Suprapubic skin (tissue), 4 donors: ENCODE measurements around the gene GSTT2B. TPM values are rescaled to one million over a fixed set of nuclear protein-coding genes. Genes with fewer than 3 reads are reported as not detected.
A peak's percentile ranks its signal among the peaks of the same experiment; 100 is the strongest.
"Not testable (repeated sequence)": the region's sequence is repeated elsewhere in the genome, so short reads cannot be mapped to it uniquely, and the experiment has no call there.

ENCODE experiments used
- DNase-seq, 2 donors: peaks; one replicate each; pipeline ENCODE4 v3.0.0-alpha.2; 2019; ENCODE audit warnings: low spot score in 2 of 2
- H3K27ac ChIP-seq: fragments of 200-600 bp; sonication (generic); one replicate; pipeline ENCODE4 v1.5.1; 2019
- H3K27me3 ChIP-seq: fragments of 200-600 bp; sonication (generic); one replicate; pipeline ENCODE4 v1.5.1; 2019
- H3K36me3 ChIP-seq: fragments of 200-600 bp; sonication (generic); one replicate; pipeline ENCODE4 v1.5.1; 2019
- H3K4me1 ChIP-seq: fragments of 200-600 bp; sonication (generic); one replicate; pipeline ENCODE4 v1.5.1; 2019
- H3K4me3 ChIP-seq: fragments of 200-600 bp; sonication (generic); one replicate; pipeline ENCODE4 v1.5.1; 2019; ENCODE audit warnings: mild to moderate bottlenecking
- H3K9me3 ChIP-seq: fragments of 200-600 bp; sonication (generic); one replicate; pipeline ENCODE4 v1.5.1; 2019
- CTCF ChIP-seq, 2 donors: fragments of 200-600 bp in 1 of 2; fragments of 450-650 bp in 1 of 2; sonication (generic) in 1 of 2; IDR thresholded peaks; one replicate each; pipeline ENCODE4 v1.5.1; 2016 to 2019; ENCODE audit warnings: antibody characterized with exemption in 2 of 2, mild to moderate bottlenecking in 1 of 2, moderate library complexity in 1 of 2
- EP300 ChIP-seq: sonication (generic); formaldehyde crosslinking; IDR thresholded peaks from one replicate; pipeline ENCODE4 v1.6.1; 2017; ENCODE audit warnings: antibody characterized with exemption
- POLR2A ChIP-seq, 2 donors: fragments of 450-650 bp; IDR thresholded peaks; one replicate each; pipeline ENCODE4 v1.6.1; 2017; ENCODE audit warnings: antibody characterized with exemption in 2 of 2, mild to moderate bottlenecking in 2 of 2, moderate library complexity in 2 of 2
- POLR2AphosphoS5 ChIP-seq, 3 donors: sonication (generic); formaldehyde crosslinking; IDR thresholded peaks; one replicate each; pipeline ENCODE4 v1.6.1; 2017; ENCODE audit warnings: antibody characterized with exemption in 3 of 3
- WGBS: methylation state at CpG from one replicate; pipeline ENCODE4 v1.1.5; 2018; 5-methylcytosine and 5-hydroxymethylcytosine counted together
- total RNA-seq, 4 donors: library from RNA; depleted of rRNA; stranded (reverse); fragments of >200 nt; gene quantifications; one replicate each; pipeline ENCODE4 v1.1.0, GENCODE V29; 2016

Gene GSTT2B
- total RNA-seq, 4 donors from 2014 or later, result 3.2 to 13.5 (median 6.7) TPM

DNA sequence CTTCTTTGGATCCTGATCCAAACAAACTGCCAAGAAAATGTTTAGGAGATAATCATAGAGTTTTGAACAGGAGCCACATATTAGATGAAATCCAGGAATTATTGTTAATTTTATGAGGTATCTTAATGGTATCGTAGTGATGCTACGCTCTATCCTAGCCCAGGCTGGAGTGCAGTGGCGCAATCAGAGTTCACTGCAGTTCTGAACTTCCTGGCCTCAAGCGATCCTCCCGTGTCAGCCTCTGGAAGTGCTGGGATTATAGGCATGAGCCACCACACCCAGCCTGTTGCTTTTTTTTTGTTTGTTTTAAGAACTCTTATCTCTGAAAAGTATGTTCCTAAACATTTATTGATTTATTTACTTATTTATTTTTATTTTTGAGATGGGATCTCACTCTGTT lies 41.9 kb upstream of the GSTT2B start:
- TF ChIP-seq POLR2A (IDR thresholded peaks at IDR 0.05) (no peak), EP300 (no peak), CTCF (IDR thresholded peaks at IDR 0.05) (no peak), POLR2AphosphoS5 (IDR thresholded peaks at IDR 0.05) (no peak)
- DNase-seq, result no peak
- no peaks in the 10 kb centered on the region for H3K27me3 ChIP-seq
- H3K27ac ChIP-seq, result no peak overlapping the region
- no peaks in the 10 kb centered on the region for H3K36me3 ChIP-seq
- no peak overlapping the region for H3K4me3 ChIP-seq
- 60% methylated on average over 5 of the region's 5 CpGs for WGBS
- H3K4me1 ChIP-seq, result no peaks in the 10 kb centered on the region
- no peaks in the 10 kb centered on the region for H3K9me3 ChIP-seq

GRCh38 chr22:24002272-24002671 lies 41.3 kb upstream of the GSTT2B start:
- DNase-seq, result no peak
- no peaks in the 10 kb centered on the region for H3K4me1 ChIP-seq
- TF ChIP-seq POLR2A (IDR thresholded peaks at IDR 0.05) (no peak), CTCF (IDR thresholded peaks at IDR 0.05) (no peak), EP300 (no peak), POLR2AphosphoS5 (IDR thresholded peaks at IDR 0.05) (no peak)
- no peak overlapping the region for H3K4me3 ChIP-seq
- H3K27ac ChIP-seq, result no peak overlapping the region
- H3K27me3 ChIP-seq, result no peaks in the 10 kb centered on the region
- H3K36me3 ChIP-seq, result no peaks in the 10 kb centered on the region
- no peaks in the 10 kb centered on the region for H3K9me3 ChIP-seq
- WGBS, result 85% methylated on average over 10 of the region's 10 CpGs

DNA sequence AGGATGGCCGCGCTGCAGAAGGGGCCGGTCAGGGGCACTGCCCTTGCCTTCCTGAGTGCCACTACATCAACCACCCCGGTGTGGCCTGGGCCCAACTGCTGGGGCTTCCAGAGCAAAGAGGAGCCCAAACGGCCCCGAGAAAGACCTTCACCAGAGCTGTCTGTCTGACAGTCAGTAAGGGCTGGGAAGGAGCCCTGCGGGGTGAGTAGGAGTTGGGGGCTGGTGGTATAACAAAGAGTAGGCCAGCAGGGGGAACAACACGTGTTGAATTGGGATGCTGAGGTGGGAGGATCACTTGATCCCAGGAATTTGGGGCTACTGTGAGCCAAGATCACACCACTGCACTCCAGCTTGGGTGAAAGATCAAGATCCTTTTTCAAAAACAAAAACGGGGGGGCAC lies 40.3 kb upstream of the GSTT2B start:
- no peak for DNase-seq
- Histone ChIP-seq H3K27ac (no peak overlapping the region), H3K36me3 (no peaks in the 10 kb centered on the region), H3K4me3 (no peak overlapping the region), H3K27me3 (no peaks in the 10 kb centered on the region), H3K4me1 (no peaks in the 10 kb centered on the region), H3K9me3 (no peaks in the 10 kb centered on the region)
- peak in 1 of 2 donors; percentile 5 for TF ChIP-seq CTCF (IDR thresholded peaks at IDR 0.05)
- no peak for TF ChIP-seq POLR2AphosphoS5 (IDR thresholded peaks at IDR 0.05)
- TF ChIP-seq POLR2A (IDR thresholded peaks at IDR 0.05), result no peak
- WGBS, result 87% methylated on average over 9 of the region's 9 CpGs

GRCh38 chr22:23999779-24000178 lies 38.8 kb upstream of the GSTT2B start:
- DNase-seq, H3K36me3 ChIP-seq, H3K4me1 ChIP-seq, H3K27ac ChIP-seq, H3K27me3 ChIP-seq, H3K4me3 ChIP-seq, H3K9me3 ChIP-seq: not testable (repeated sequence)
- WGBS, result 83% methylated on average over 7 of the region's 7 CpGs

GRCh38 chr22:23997092-23997491 lies 36.1 kb upstream of the GSTT2B start:
- H3K36me3 ChIP-seq, result no peaks in the 10 kb centered on the region
- no peaks in the 10 kb centered on the region for H3K27me3 ChIP-seq
- no peak for DNase-seq
- TF ChIP-seq POLR2A (IDR thresholded peaks at IDR 0.05) (no peak), EP300 (no peak), POLR2AphosphoS5 (IDR thresholded peaks at IDR 0.05) (no peak)
- no peak overlapping the region for H3K4me3 ChIP-seq
- H3K9me3 ChIP-seq, result no peaks in the 10 kb centered on the region
- no peaks in the 10 kb centered on the region for H3K4me1 ChIP-seq
- H3K27ac ChIP-seq, result no peak overlapping the region
- WGBS, result 92% methylated on average over 3 of the region's 3 CpGs

GRCh38 chr22:23993581-23994177 lies 32.7 kb upstream of the GSTT2B start:
- not testable (repeated sequence) for H3K9me3 ChIP-seq, H3K36me3 ChIP-seq, H3K27ac ChIP-seq, H3K4me3 ChIP-seq, DNase-seq, H3K27me3 ChIP-seq, H3K4me1 ChIP-seq
- 66% methylated on average over 4 of the region's 4 CpGs for WGBS

DNA sequence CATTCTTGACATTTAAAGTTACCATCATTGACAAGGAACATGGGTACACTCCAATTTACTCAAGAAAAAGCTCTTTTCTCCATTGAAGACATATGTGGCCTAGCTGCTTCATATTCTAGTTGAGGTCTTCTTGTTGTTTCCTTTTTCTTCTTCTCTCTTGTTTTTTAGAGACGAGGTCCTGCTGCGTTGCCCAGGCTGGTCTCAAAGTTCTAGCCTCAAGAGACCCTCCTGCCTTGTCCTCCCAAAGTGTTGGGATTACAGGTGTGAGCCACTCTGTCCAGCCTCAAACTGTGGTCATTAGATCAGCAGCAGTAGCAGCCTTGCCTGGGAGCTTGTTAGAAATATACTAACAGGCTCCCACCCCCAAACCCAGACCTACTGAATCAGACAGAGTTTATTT lies 32.1 kb upstream of the GSTT2B start:
- H3K36me3 ChIP-seq, H3K27me3 ChIP-seq, H3K27ac ChIP-seq, H3K4me3 ChIP-seq, H3K9me3 ChIP-seq, H3K4me1 ChIP-seq, DNase-seq: not testable (repeated sequence)
- WGBS, result 84% methylated on average over 2 of the region's 2 CpGs

- H3K4me3 ChIP-seq, H3K27me3 ChIP-seq, H3K9me3 ChIP-seq, H3K36me3 ChIP-seq, H3K4me1 ChIP-seq, H3K27ac ChIP-seq, DNase-seq: not testable (repeated sequence)
- WGBS, result 77% methylated on average over 2 of the region's 3 CpGs
Observed at GRCh38 chr22:23989583-23990244, 28.7 kb upstream of the GSTT2B start.

- H3K4me3 ChIP-seq, H3K36me3 ChIP-seq, H3K27ac ChIP-seq, H3K9me3 ChIP-seq, H3K4me1 ChIP-seq, DNase-seq, H3K27me3 ChIP-seq: not testable (repeated sequence)
- 70% methylated on average over 4 of the region's 4 CpGs for WGBS
Observed at GRCh38 chr22:23986538-23987178, 25.7 kb upstream of the GSTT2B start.

- H3K9me3 ChIP-seq, H3K36me3 ChIP-seq, H3K27me3 ChIP-seq, H3K4me3 ChIP-seq, H3K4me1 ChIP-seq, DNase-seq, H3K27ac ChIP-seq: not testable (repeated sequence)
- 86% methylated on average over 8 of the region's 8 CpGs for WGBS
Observed at GRCh38 chr22:23986089-23986488, 25.1 kb upstream of the GSTT2B start.
